GM19043 (cell line): ENCODE data around the gene MYO6.
A peak's percentile ranks its signal among the peaks of the same experiment; 100 is the strongest.

Source experiments
- ATAC-seq: cut with Tn5 transposase; IDR thresholded peaks from one replicate; pipeline ENCODE4 v1.9.1; 2021; ENCODE audit warnings: low read depth; ENCODE audit not compliant: unreplicated experiment

MYO6 gene

DNA sequence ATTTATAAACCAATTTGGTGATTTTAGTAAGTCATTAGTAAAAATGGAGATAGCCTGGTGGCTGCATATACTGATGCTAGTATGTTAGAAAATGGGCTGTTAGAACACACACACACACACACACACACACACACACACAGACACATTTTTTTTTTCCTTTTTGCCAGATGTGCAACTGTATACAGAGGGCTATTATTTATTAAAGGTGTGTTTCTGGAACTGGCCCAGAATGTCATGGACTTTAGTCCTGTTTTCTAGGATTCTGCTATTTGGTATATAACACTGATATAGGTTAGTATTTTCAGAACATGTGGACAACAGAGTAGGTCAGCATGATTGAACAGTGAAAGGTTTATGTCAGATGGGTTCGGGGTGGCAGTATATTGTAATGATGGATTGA is 12.4 kb downstream of the MYO6 start:
- ATAC-seq = no peak

DNA sequence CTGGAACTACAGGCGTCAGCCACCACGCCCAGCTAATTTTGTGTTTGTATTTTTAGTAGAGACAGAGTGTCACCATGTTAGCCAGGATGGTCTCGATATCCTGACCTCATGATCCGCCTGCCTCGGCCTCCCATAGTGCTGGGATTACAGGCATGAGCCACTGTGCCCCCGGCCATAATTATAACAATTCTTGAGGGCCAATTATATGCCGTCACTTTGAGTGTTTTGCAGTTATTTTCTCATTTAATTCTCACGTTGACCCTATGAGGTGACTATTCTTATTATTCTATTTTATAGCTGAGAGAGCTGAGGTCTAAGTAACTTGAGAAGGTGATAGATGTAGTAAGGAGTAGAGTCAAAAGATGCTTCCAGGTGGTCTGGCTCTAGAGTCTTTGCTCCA is 13.0 kb downstream of the MYO6 start:
- no peak for ATAC-seq

- ATAC-seq = no peak
Observed at GRCh38 chr6:75766387-75766786, 17.3 kb downstream of the MYO6 start.

- no peak for ATAC-seq
Observed at GRCh38 chr6:75770844-75771243, 21.8 kb downstream of the MYO6 start.

DNA sequence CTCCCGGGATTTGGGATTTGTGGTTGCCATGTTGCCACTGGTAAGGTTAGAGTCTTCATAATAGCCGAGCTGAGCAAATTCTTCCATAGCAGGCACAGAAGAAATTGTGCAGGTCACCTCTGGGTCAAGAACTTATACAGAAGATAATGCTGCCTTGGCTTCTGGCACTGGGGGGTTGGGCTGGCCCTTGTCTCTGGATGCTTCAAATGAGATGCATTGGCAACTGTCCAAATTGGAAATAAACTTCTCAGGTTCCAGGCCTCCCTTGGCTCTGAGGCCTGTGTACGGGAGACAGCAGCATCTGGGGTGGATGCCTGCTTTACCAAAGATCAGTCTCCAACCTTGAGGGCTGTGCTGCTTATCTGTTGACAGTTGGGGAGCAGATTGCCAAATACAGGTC is 26.2 kb downstream of the MYO6 start:
- no peak for ATAC-seq

- ATAC-seq = no peak
Observed at GRCh38 chr6:75776461-75776860, 27.4 kb downstream of the MYO6 start.

DNA sequence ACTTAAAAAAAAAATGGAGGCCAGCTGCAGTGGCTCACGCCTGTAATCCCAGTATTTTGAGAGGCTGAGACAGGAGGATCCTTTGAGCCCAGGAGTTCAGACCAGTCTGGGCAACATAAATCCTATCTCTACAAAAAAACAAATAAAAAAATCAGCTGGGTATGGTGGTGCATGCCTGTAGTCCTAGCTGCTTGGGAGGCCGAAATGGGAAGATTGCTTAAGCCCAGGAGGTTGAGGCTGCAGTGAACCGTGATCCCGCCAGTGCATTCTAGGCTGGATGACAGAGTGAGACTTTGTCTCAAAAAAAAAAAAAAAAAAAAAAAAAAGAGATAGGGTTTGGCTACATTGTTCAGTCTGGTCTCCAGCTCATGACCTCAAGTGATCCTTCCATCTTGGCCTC is 29.7 kb downstream of the MYO6 start:
- ATAC-seq = no peak

DNA sequence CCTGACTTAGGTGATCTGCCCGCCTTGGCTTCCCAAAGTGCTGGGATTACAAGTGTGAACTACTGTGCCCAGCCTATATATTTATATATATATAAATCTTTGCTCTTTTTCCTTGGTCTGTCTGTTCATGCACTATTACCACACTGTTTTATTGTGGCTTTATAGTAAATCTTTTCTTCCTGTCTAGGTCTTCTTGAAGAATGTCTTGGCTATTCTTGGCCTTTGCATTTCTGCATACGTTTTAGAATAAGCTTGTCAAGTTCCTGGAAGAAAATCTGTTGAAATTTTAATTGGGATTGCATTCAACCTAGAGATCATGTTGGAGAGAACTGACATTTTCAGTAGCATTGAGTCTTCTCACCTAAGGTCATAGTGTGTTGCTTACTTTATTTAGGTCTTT is 37.1 kb downstream of the MYO6 start:
- no peak for ATAC-seq

GRCh38 chr6:75788894-75789293 is 39.9 kb downstream of the MYO6 start:
- peak; percentile 52 for ATAC-seq

GRCh38 chr6:75791881-75792280 is 42.8 kb downstream of the MYO6 start:
- no peak for ATAC-seq

GRCh38 chr6:75794351-75794846 is 45.4 kb downstream of the MYO6 start:
- no peak for ATAC-seq

DNA sequence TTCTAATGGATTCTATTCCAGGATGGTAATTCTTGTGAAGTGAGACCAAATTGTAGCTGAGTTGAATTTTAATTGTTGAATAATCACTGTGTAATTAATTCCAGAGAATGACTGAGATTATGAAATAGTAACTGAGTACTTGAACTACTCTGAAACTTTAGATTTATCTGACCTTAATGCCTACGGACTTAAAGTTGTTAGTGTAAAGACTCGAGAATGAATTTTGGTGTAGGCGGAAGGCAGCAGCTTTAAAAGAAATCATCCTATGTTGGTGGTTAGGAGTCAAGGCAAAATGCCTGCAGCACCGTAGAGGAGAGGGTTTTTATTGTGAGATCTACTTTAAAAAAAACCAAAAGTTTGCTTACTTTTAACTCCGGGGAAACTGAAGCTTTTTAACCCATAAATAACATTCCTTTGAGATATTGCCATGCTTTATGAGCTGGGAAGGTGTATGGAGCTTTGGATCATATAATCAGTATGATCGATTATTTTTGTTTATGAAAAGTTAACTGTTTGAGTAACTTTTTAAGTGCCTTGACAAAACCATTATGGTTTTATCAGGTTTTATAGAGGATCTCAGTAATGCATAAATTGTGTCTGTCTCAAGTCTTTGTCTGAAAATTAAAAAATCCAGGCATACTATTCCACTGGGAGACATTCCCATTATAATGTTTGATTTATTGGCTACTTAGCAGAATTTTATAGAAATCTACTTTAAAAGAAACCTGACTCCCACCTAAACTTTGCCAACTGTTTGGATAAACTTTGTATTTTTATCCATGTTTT is 46.1 kb downstream of the MYO6 start:
- no peak for ATAC-seq

- no peak for ATAC-seq
Observed at GRCh38 chr6:75796723-75797122, 47.7 kb downstream of the MYO6 start.

DNA sequence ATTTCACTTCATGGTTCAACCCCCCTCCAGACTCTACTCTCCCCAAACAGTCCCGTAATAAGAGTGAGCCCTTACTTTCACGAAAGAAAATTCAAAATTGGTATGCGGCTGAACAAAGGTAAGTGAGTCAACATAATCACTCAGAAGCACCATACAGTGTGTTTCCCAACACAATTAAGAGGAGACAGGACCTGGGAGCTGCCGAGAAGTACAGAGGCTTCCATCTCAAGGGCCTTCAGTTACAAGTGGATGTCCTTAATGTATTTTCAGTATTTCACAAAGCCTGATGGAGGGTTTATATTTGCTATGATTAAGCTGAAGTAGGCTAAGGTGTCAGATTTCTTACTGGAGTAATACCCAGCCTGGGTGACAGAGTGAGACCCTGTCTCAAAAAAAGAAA is 51.1 kb downstream of the MYO6 start:
- no peak for ATAC-seq

GRCh38 chr6:75800708-75801505 is 51.9 kb downstream of the MYO6 start:
- no peak for ATAC-seq

GRCh38 chr6:75802366-75802765 is 53.3 kb downstream of the MYO6 start:
- no peak for ATAC-seq

- no peak for ATAC-seq
Observed at GRCh38 chr6:75808507-75808906, 59.5 kb downstream of the MYO6 start.

- ATAC-seq = no peak
Observed at GRCh38 chr6:75812560-75812959, 63.5 kb downstream of the MYO6 start.

- no peak for ATAC-seq
Observed at GRCh38 chr6:75813476-75814250, 64.6 kb downstream of the MYO6 start.

DNA sequence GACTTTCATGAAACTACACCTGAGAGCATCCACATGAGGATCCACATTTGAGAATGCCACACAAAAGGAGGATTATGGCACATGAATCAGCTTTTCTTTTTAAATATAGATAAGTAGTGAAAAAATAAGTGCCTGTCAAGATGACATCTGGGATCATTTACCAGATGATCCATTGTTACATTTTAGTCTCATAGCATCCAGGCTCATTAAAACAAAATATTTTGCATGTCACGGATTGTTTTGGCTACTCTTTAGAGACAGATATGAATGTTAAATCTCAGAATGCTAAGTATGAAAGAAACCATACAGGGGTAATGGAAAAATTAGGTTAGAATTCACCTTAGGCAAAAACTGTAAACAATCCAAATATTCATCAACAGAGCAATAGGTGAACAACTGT is 66.7 kb downstream of the MYO6 start:
- ATAC-seq = no peak
